Caco-2 (cell line): ENCODE measurements around the gene RMRP. TPM values are rescaled to one million over a fixed set of nuclear protein-coding genes. Genes with fewer than 3 reads are reported as not detected.

Experiments used
- BruUV-seq: library from RNA; stranded (reverse); fragments of 400-500 nt; replicated peaks from 2 replicates; lab custom pipeline; 2021; lab: Mats Ljungman, UMichigan
- CTCF ChIA-PET: fragments of 300-600 bp; sonication (Branson Sonifier 250); formaldehyde crosslinking; loops from one replicate; lab custom pipeline; 2022; ENCODE audit warnings: antibody characterized with exemption; lab: Charles Lee
- POLR2A ChIA-PET: fragments of 300-600 bp; sonication (Branson Sonifier 250); formaldehyde crosslinking; loops from one replicate; lab custom pipeline; 2022; ENCODE audit warnings: antibody characterized with exemption; lab: Charles Lee
- DNase-seq, 2 experiments: peaks; one replicate each; pipeline versions ENCODE4 v3.0.0 to v3.0.0-alpha.2; 2020 to 2022
- H3K27me3 ChIP-seq: replicated peaks from 2 replicates; pipeline ENCODE4 v1.6.0; 2011; ENCODE audit warnings: low read length; ENCODE audit not compliant: control insufficient read depth, insufficient read depth
- H3K36me3 ChIP-seq: 2 replicates; pipeline ENCODE4 v1.5.1; 2011; ENCODE audit warnings: low read length; ENCODE audit not compliant: control insufficient read depth, insufficient read depth
- H3K4me1 ChIP-seq: fragments of 250-450 bp; sonication (Bioruptor Pico); 2 replicates; pipeline ENCODE4 v1.5.1; 2020; ENCODE audit warnings: mild to moderate bottlenecking
- H3K4me3 ChIP-seq: 2 replicates; pipeline ENCODE4 v1.5.1; 2011; ENCODE audit warnings: low read depth, mild to moderate bottlenecking, control low read depth, low read length
- H3K9me3 ChIP-seq: fragments of 250-450 bp; sonication (Bioruptor Pico); 2 replicates; pipeline ENCODE4 v1.5.1; 2020; ENCODE audit warnings: mild to moderate bottlenecking, moderate library complexity
- H3K27ac Mint-ChIP-seq: one replicate; pipeline ENCODE4 v1.8.0; 2022; ENCODE audit warnings: mixed read lengths; ENCODE audit not compliant: unreplicated experiment
- H3K27me3 Mint-ChIP-seq: one replicate; pipeline ENCODE4 v1.8.0; 2022; ENCODE audit warnings: mixed read lengths; ENCODE audit not compliant: insufficient read depth, unreplicated experiment
- H3K36me3 Mint-ChIP-seq: one replicate; pipeline ENCODE4 v1.8.0; 2022; ENCODE audit warnings: mild to moderate bottlenecking, mixed read lengths; ENCODE audit not compliant: insufficient read depth, unreplicated experiment
- H3K4me1 Mint-ChIP-seq: one replicate; pipeline ENCODE4 v1.8.0; 2022; ENCODE audit warnings: low read depth, mixed read lengths; ENCODE audit not compliant: unreplicated experiment
- H3K4me3 Mint-ChIP-seq: one replicate; pipeline ENCODE4 v1.8.0; 2022; ENCODE audit warnings: mild to moderate bottlenecking, moderate library complexity, mixed read lengths; ENCODE audit not compliant: unreplicated experiment
- H3K9me3 Mint-ChIP-seq: one replicate; pipeline ENCODE4 v1.8.0; 2022; ENCODE audit warnings: mixed read lengths; ENCODE audit not compliant: unreplicated experiment
- CTCF ChIP-seq, 2 experiments: fragments of 200-600 bp in 1 of 2; IDR thresholded peaks; 1 replicate in 1 of 2; 2 replicates in 1 of 2; pipeline versions ENCODE4 v1.5.1 to v1.8.0; 2011 to 2022; ENCODE audit warnings: antibody characterized with exemption in 1 of 2, control low read depth in 1 of 2, inconsistent platforms in 1 of 2, low read depth in 1 of 2, low read length in 1 of 2, mild to moderate bottlenecking in 1 of 2, moderate library complexity in 1 of 2; ENCODE audit not compliant: insufficient read depth in 1 of 2, severe bottlenecking in 1 of 2, unreplicated experiment in 1 of 2
- intact Hi-C: fragments of 100-400 bp; cut with micrococcal nuclease; formaldehyde crosslinking; loops from one replicate; pipeline ENCODE4 v1.10.0; 2022; ENCODE audit not compliant: unreplicated experiment
- total RNA-seq: library from RNA; stranded (reverse); gene quantifications from 2 replicates; pipeline ENCODE4 v1.2.3, GENCODE V29; 2022

Gene RMRP
- total RNA-seq, 1 experiment from 2014 or later: 10,161 TPM

GRCh38 chr9:35636135-35636876 is 21.5 kb downstream of the RMRP start:
- intact Hi-C loops: no loop called here
- TF ChIP-seq CTCF (IDR thresholded peaks at IDR 0.05; ENCODE audit: insufficient read depth in 1 of 2, low read depth in 1 of 2, low read length in 1 of 2, severe bottlenecking in 1 of 2, unreplicated experiment in 1 of 2): no peak
- no peak overlapping the region for H3K4me3 Mint-ChIP-seq
- ChIA-PET POLR2A (no interaction called here), CTCF (no interaction called here)
- Histone ChIP-seq H3K4me1 (no peaks in the 10 kb centered on the region), H3K27me3 (no peaks in the 10 kb centered on the region), H3K9me3 (no peaks in the 10 kb centered on the region), H3K4me3 (no peak overlapping the region), H3K36me3 (no peaks in the 10 kb centered on the region)
- H3K9me3 Mint-ChIP-seq: no peaks in the 10 kb centered on the region
- no peak for DNase-seq
- H3K4me1 Mint-ChIP-seq: no peaks in the 10 kb centered on the region
- no peaks in the 10 kb centered on the region for H3K27me3 Mint-ChIP-seq
- BruUV-seq: no TSS peak
- no peak overlapping the region for H3K27ac Mint-ChIP-seq
- H3K36me3 Mint-ChIP-seq: peaks cover 6% of the 10 kb centered on the region

- Mint-ChIP-seq H3K4me3 (no peak overlapping the region), H3K27ac (no peak overlapping the region), H3K36me3 (peaks cover 6% of the 10 kb centered on the region), H3K9me3 (no peaks in the 10 kb centered on the region), H3K4me1 (no peaks in the 10 kb centered on the region), H3K27me3 (no peaks in the 10 kb centered on the region)
- no peak for TF ChIP-seq CTCF (IDR thresholded peaks at IDR 0.05; ENCODE audit: insufficient read depth in 1 of 2, low read depth in 1 of 2, low read length in 1 of 2, severe bottlenecking in 1 of 2, unreplicated experiment in 1 of 2)
- no TSS peak for BruUV-seq
- no peaks in the 10 kb centered on the region for H3K36me3 ChIP-seq
- no peaks in the 10 kb centered on the region for H3K9me3 ChIP-seq
- POLR2A ChIA-PET: no interaction called here
- H3K4me3 ChIP-seq: no peak overlapping the region
- intact Hi-C loops: no loop called here
- DNase-seq: no peak
- CTCF ChIA-PET: no interaction called here
- H3K27me3 ChIP-seq: no peaks in the 10 kb centered on the region
- H3K4me1 ChIP-seq: no peaks in the 10 kb centered on the region
These were observed 22.1 kb downstream of the RMRP start for GRCh38 chr9:35635730-35636129.

- Mint-ChIP-seq H3K4me1 (no peaks in the 10 kb centered on the region), H3K27ac (no peak overlapping the region), H3K9me3 (no peaks in the 10 kb centered on the region), H3K27me3 (no peaks in the 10 kb centered on the region), H3K36me3 (no peaks in the 10 kb centered on the region), H3K4me3 (no peak overlapping the region)
- CTCF ChIA-PET: no interaction called here
- Histone ChIP-seq H3K4me3 (no peak overlapping the region), H3K4me1 (no peaks in the 10 kb centered on the region), H3K36me3 (no peaks in the 10 kb centered on the region), H3K27me3 (no peaks in the 10 kb centered on the region), H3K9me3 (no peaks in the 10 kb centered on the region)
- POLR2A ChIA-PET: interaction anchor here (0.7 kb wide), 1 partner anchor 13 kb away, joined by 6 read pairs; no protein-coding TSS in a partner anchor
- TF ChIP-seq CTCF (IDR thresholded peaks at IDR 0.05; ENCODE audit: insufficient read depth in 1 of 2, low read depth in 1 of 2, low read length in 1 of 2, severe bottlenecking in 1 of 2, unreplicated experiment in 1 of 2): no peak
- intact Hi-C loops: no loop called here
- DNase-seq: no peak
- no TSS peak for BruUV-seq
These were observed 28.2 kb downstream of the RMRP start for GRCh38 chr9:35629597-35629996.
